BE2C (cell line): ENCODE results near the gene C1QL1.

ENCODE experiments used
- DNase-seq: peaks from one replicate; pipeline ENCODE4 v3.0.0-alpha.2; 2020
- H3K27me3 ChIP-seq: fragments of 250-450 bp; sonication (Bioruptor Pico); 2 replicates; pipeline ENCODE4 v1.5.1; 2020; ENCODE audit warnings: mild to moderate bottlenecking
- H3K36me3 ChIP-seq: fragments of 250-450 bp; sonication (Bioruptor Pico); 2 replicates; pipeline ENCODE4 v1.5.1; 2020; ENCODE audit warnings: mild to moderate bottlenecking
- H3K4me1 ChIP-seq: fragments of 250-450 bp; sonication (Bioruptor Pico); 2 replicates; pipeline ENCODE4 v1.5.1; 2020
- H3K4me3 ChIP-seq: 2 replicates; pipeline ENCODE4 v1.5.1; 2011; ENCODE audit warnings: low read depth, low read length
- H3K9me3 ChIP-seq: fragments of 250-450 bp; sonication (Bioruptor Pico); 2 replicates; pipeline ENCODE4 v1.5.1; 2020
- TF ChIP-seq, protein P1 (sequence below): IDR thresholded peaks from 2 replicates; pipeline ENCODE4 v1.5.1; 2012; ENCODE audit warnings: mild to moderate bottlenecking, low read depth, low read length

The C1QL1 gene

DNA sequence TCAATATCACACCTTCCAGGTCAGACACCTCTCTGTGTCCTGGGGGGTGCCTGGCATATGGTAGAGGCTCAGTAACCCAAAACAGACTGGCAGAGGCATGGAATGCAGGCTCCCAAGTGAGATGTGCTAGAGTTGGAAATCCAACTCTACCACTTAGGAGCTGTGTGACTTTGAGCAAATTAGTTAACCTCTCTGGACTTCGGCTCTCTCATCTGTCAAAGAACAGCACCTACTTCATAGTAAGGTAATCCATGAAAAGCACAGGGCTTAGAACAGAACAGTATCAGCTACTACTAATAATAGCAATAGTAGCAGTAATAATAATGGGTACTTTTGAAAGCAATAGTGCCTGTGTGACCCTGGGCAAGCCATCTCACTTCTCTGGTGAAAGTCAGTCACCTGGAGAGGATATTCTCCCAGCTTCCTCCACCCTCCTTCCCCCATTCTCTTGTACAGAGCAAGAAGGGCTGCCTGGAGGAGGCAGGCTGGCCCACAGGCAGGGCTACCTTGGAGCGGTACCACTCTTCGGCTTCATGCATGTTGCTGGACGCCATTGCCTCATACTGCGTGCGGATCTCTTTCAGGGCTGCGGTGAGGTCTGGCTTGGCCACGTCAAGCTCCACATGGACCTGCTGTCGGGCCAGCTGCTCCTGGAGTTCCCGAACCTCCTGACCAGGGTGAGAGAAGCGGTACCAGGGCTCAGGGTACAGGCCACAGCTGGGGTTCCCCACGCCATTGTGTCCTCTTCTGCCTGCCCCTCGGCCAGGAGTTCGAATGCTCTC lies 55.1 kb downstream of the C1QL1 start:
- H3K27me3 ChIP-seq = no peaks in the 10 kb centered on the region
- no peaks in the 10 kb centered on the region for H3K36me3 ChIP-seq
- H3K9me3 ChIP-seq = no peaks in the 10 kb centered on the region
- peaks cover 16% of the 10 kb centered on the region for H3K4me1 ChIP-seq
- H3K4me3 ChIP-seq = no peak overlapping the region
- no peak for DNase-seq
- TF ChIP-seq, protein P1, sequence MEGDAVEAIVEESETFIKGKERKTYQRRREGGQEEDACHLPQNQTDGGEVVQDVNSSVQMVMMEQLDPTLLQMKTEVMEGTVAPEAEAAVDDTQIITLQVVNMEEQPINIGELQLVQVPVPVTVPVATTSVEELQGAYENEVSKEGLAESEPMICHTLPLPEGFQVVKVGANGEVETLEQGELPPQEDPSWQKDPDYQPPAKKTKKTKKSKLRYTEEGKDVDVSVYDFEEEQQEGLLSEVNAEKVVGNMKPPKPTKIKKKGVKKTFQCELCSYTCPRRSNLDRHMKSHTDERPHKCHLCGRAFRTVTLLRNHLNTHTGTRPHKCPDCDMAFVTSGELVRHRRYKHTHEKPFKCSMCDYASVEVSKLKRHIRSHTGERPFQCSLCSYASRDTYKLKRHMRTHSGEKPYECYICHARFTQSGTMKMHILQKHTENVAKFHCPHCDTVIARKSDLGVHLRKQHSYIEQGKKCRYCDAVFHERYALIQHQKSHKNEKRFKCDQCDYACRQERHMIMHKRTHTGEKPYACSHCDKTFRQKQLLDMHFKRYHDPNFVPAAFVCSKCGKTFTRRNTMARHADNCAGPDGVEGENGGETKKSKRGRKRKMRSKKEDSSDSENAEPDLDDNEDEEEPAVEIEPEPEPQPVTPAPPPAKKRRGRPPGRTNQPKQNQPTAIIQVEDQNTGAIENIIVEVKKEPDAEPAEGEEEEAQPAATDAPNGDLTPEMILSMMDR = no peak

DNA sequence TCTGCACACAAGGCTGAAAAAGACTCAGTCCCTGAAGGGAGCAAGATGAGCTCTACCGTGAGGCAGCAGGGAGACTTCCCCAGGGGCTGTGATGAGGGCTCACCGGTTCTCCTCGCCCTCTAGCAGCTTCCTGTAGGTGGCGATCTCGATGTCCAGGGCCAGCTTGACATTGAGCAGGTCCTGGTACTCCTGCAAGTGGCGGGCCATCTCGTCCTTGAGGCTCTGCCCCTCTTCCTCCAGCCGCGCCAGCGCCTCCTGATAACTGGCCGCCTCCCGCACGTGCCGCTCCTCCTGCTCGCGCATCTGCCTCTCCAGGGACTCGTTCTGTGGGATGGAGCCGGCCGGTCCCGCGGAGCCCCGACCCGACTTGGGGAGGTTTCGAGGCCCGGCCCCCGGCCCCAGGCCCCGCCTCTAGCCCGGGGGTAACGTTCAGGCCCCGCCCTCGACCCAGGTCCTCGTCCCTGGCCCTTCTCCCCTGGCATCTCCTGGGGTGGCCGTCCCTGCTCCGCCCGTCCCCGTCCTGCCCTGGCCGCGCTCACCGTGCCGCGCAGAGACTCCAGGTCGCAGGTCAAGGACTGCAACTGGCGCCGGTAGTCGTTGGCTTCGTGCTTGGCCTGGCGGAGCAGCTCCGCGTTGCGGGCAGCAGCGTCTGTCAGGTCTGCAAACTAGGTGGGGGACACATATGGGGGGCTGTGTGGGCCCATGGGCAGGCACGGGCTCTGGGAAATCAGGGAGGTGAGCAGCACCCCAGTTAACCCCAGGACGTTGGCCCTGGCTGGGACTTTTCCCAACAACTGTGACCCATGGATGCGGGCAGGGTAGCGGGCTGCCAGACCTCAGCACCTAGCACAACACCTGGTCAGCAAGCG lies 56.7 kb downstream of the C1QL1 start:
- peak overlapping the region; percentile 37 for H3K4me3 ChIP-seq

DNA sequence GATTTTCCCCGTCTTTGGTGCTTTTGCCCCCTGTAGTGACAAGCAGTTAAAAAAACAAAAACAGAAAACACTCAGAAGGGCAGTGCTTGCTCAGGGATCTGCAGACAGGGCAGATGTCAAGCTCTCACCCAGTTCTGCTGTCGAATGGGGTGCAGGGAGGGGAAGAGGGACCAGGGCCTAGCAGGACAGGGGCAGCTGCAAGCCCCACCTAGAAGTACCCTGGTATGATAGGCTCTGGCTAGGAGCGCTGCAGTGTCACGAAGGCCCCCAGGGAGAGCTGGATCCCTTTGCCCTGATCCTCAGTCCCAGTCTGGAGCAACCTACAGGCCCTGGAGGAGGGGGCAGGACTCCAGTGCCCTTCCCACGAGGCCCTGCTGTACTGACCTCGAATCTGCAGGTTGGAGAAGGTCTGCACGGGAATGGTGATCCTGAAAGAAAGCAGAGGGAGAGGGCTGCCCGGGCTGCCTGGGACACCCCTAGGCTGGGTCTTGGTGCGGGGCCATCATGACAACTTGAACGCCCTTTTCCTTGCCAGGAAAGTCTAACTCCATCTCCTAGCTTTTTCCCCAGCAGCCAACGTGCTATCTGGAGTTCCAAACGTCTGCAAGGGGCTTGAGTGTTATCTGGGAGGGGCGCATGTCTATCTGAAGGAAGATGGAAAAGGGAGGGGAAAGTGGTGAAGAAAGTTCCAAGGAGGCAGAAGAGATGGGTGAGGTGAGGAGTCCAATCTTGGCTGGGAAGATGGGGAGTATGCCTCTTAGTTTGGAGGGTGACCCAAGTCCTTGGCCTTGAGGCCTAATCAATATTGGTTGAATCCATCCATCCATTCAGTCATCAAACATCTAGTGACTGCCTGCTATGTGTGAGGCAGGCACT lies 57.6 kb downstream of the C1QL1 start:
- Histone ChIP-seq H3K36me3 (no peaks in the 10 kb centered on the region), H3K27me3 (no peaks in the 10 kb centered on the region), H3K4me3 (peak overlapping the region; percentile 37), H3K9me3 (no peaks in the 10 kb centered on the region), H3K4me1 (peaks cover 16% of the 10 kb centered on the region)
- TF ChIP-seq, protein P1 = no peak
- DNase-seq = no peak

More for the DNA sequence above, 56.7 kb downstream of the C1QL1 start:
- peak; percentile 85 for DNase-seq
- TF ChIP-seq, protein P1 = peak; percentile 79
- Histone ChIP-seq H3K9me3 (no peaks in the 10 kb centered on the region), H3K27me3 (no peaks in the 10 kb centered on the region), H3K36me3 (no peaks in the 10 kb centered on the region), H3K4me1 (peaks cover 16% of the 10 kb centered on the region)
